HL-60 (cell line): ENCODE results near the gene NPSR1.

Experiments used
- DNase-seq, 2 experiments: peaks; one replicate each; pipeline ENCODE4 v3.0.0-alpha.2; 2010 to 2020; ENCODE audit warnings: low read depth in 1 of 2, low spot score in 1 of 2
- H3K27ac ChIP-seq: fragments of 250-450 bp; sonication (Bioruptor Pico); replicated peaks from 2 replicates; pipeline ENCODE4 v1.5.1; 2020; ENCODE audit warnings: mild to moderate bottlenecking, moderate library complexity
- H3K27me3 ChIP-seq: fragments of 250-450 bp; sonication (Bioruptor Pico); 2 replicates; pipeline ENCODE4 v1.5.1; 2021; ENCODE audit warnings: mild to moderate bottlenecking, moderate library complexity; ENCODE audit not compliant: insufficient read depth, poor library complexity, severe bottlenecking
- H3K4me3 ChIP-seq: replicated peaks from 2 replicates; pipeline ENCODE4 v1.5.1; 2011; ENCODE audit warnings: mild to moderate bottlenecking, control low read depth, low read length; ENCODE audit not compliant: insufficient read depth
- GABPA ChIP-seq: IDR thresholded peaks from 2 replicates; pipeline ENCODE4 v1.6.1; 2012; ENCODE audit warnings: low read depth
- POLR2AphosphoS5 ChIP-seq: IDR thresholded peaks from 2 replicates; pipeline ENCODE4 v1.6.1; 2012; ENCODE audit warnings: low read depth
- SPI1 ChIP-seq: IDR thresholded peaks from 2 replicates; pipeline ENCODE4 v1.6.1; 2012; ENCODE audit warnings: low read depth, mild to moderate bottlenecking, borderline replicate concordance
- TF ChIP-seq, protein P1 (sequence below): IDR thresholded peaks from one replicate; pipeline ENCODE4 v1.5.1; 2011; ENCODE audit warnings: low read length, control low read depth, inconsistent platforms; ENCODE audit not compliant: insufficient read depth
- TF ChIP-seq, protein P2 (sequence below): IDR thresholded peaks from 2 replicates; pipeline ENCODE4 v1.6.1; 2012; ENCODE audit warnings: low read depth; ENCODE audit not compliant: insufficient replicate concordance

NPSR1 gene

DNA sequence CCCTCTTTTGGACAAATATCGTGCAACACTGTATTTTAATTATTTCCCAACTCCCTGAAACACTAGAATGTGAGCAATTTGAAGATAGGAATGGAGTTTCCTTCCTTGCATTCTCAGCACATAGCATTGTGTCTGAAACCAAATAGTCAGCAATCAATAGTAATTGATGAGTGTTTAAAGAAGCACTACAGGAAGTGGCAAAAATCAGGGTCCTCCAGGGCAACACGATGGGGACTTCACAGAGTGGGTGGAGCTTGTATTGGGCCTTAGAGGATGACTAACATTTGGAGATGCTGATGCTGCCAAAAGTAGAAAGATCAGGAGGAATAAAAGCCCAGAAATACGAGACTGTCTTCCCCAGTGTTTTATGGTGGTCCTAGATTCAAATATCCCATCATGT is 94.9 kb downstream of the NPSR1 start:
- no peak overlapping the region for H3K4me3 ChIP-seq
- H3K27me3 ChIP-seq: no peaks in the 10 kb centered on the region
- no peak overlapping the region for H3K27ac ChIP-seq
- no peak for DNase-seq
- TF ChIP-seq GABPA (no peak), SPI1 (no peak), POLR2AphosphoS5 (no peak)
- TF ChIP-seq, protein P1, sequence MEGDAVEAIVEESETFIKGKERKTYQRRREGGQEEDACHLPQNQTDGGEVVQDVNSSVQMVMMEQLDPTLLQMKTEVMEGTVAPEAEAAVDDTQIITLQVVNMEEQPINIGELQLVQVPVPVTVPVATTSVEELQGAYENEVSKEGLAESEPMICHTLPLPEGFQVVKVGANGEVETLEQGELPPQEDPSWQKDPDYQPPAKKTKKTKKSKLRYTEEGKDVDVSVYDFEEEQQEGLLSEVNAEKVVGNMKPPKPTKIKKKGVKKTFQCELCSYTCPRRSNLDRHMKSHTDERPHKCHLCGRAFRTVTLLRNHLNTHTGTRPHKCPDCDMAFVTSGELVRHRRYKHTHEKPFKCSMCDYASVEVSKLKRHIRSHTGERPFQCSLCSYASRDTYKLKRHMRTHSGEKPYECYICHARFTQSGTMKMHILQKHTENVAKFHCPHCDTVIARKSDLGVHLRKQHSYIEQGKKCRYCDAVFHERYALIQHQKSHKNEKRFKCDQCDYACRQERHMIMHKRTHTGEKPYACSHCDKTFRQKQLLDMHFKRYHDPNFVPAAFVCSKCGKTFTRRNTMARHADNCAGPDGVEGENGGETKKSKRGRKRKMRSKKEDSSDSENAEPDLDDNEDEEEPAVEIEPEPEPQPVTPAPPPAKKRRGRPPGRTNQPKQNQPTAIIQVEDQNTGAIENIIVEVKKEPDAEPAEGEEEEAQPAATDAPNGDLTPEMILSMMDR: no peak
- TF ChIP-seq, protein P2, sequence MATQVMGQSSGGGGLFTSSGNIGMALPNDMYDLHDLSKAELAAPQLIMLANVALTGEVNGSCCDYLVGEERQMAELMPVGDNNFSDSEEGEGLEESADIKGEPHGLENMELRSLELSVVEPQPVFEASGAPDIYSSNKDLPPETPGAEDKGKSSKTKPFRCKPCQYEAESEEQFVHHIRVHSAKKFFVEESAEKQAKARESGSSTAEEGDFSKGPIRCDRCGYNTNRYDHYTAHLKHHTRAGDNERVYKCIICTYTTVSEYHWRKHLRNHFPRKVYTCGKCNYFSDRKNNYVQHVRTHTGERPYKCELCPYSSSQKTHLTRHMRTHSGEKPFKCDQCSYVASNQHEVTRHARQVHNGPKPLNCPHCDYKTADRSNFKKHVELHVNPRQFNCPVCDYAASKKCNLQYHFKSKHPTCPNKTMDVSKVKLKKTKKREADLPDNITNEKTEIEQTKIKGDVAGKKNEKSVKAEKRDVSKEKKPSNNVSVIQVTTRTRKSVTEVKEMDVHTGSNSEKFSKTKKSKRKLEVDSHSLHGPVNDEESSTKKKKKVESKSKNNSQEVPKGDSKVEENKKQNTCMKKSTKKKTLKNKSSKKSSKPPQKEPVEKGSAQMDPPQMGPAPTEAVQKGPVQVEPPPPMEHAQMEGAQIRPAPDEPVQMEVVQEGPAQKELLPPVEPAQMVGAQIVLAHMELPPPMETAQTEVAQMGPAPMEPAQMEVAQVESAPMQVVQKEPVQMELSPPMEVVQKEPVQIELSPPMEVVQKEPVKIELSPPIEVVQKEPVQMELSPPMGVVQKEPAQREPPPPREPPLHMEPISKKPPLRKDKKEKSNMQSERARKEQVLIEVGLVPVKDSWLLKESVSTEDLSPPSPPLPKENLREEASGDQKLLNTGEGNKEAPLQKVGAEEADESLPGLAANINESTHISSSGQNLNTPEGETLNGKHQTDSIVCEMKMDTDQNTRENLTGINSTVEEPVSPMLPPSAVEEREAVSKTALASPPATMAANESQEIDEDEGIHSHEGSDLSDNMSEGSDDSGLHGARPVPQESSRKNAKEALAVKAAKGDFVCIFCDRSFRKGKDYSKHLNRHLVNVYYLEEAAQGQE: no peak

DNA sequence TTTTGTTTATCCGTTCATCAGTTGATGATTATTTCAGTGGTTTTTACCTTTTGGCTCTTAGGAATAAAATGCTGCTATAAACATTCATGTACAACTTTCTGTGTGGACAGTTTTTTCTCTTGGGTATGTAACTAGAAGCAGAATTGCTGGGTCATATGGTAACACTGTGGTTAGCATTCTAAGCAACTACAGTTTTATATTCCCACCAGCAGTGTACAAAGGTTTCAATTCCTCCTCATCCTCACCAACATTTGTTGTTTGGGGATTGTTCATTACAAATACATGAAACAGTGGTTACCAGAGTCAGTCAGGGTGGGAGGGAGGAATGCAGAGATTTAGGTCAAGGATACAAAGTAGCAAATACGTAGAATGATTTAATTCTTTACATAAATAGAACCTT is 97.0 kb downstream of the NPSR1 start:
- H3K4me3 ChIP-seq: no peak overlapping the region
- H3K27ac ChIP-seq: no peak overlapping the region
- H3K27me3 ChIP-seq: no peaks in the 10 kb centered on the region
- DNase-seq: no peak
- no peak for TF ChIP-seq SPI1
- TF ChIP-seq, protein P1: no peak
- TF ChIP-seq, protein P2: no peak
- no peak for TF ChIP-seq POLR2AphosphoS5
- no peak for TF ChIP-seq GABPA

DNA sequence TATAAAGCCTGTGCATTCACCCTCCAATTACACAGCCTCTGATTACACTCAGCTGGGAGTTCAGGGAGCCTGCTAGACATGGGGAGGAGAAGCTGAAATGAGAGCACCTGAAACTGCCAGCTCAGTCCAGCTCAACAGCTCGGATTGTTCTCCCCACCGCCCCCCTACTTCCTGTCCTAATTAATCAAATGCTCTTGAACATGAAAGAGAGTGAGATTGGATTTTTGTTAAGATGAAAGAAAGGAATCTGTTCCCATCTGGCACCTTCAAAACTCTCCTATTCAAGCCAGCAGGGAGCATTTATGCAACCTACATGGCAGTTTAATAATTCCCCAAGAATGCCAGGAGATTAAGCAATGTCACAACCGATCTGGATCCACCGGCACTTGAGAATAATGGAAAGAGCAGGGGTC is 98.0 kb downstream of the NPSR1 start:
- Histone ChIP-seq H3K27me3 (no peaks in the 10 kb centered on the region), H3K27ac (no peak overlapping the region), H3K4me3 (no peak overlapping the region)
- TF ChIP-seq SPI1 (no peak), GABPA (no peak), POLR2AphosphoS5 (no peak)
- TF ChIP-seq, protein P2: no peak
- TF ChIP-seq, protein P1: no peak
- DNase-seq: no peak
